PC-9 (cell line): ENCODE results near the gene KRTAP10-11. TPM values are rescaled to one million over a fixed set of nuclear protein-coding genes. Genes with fewer than 3 reads are reported as not detected.

Experiments used
- BruUV-seq: library from RNA; stranded (reverse); fragments of 400-500 nt; replicated peaks from 2 replicates; lab custom pipeline; 2021; lab: Mats Ljungman, UMichigan
- CTCF ChIA-PET: fragments of 300-600 bp; sonication (Branson Sonifier 250); formaldehyde crosslinking; loops from one replicate; lab custom pipeline; 2022; ENCODE audit warnings: antibody characterized with exemption; lab: Charles Lee
- POLR2A ChIA-PET: fragments of 300-600 bp; sonication (Branson Sonifier 250); formaldehyde crosslinking; loops from one replicate; lab custom pipeline; 2022; ENCODE audit warnings: antibody characterized with exemption; ENCODE audit not compliant: unreplicated experiment; lab: Charles Lee
- DNase-seq, 2 experiments: peaks; one replicate each; pipeline versions ENCODE4 v3.0.0 to v3.0.0-alpha.2; 2015 to 2022; ENCODE audit warnings: mixed read lengths in 1 of 2
- H2AFZ ChIP-seq: fragments of 200-600 bp; sonication (generic); 2 replicates; pipeline ENCODE4 v1.8.1; 2017; ENCODE audit warnings: antibody characterized with exemption
- H3F3A ChIP-seq: fragments of 200-600 bp; sonication (generic); 2 replicates; pipeline ENCODE4 v1.8.1; 2017; ENCODE audit warnings: antibody characterized with exemption, mild to moderate bottlenecking, low read depth; ENCODE audit not compliant: insufficient read depth
- H3K27ac ChIP-seq: fragments of 200-600 bp; sonication (generic); 2 replicates; pipeline ENCODE4 v1.6.1; 2016; ENCODE audit warnings: mixed run types
- H3K27me3 ChIP-seq: fragments of 200-600 bp; sonication (generic); 2 replicates; pipeline ENCODE4 v1.6.1; 2016; ENCODE audit warnings: low read depth, mixed run types; ENCODE audit not compliant: insufficient read depth
- H3K36me3 ChIP-seq: fragments of 200-600 bp; sonication (generic); 2 replicates; pipeline ENCODE4 v1.6.1; 2016; ENCODE audit warnings: low read depth, mixed run types
- H3K4me1 ChIP-seq: fragments of 200-600 bp; sonication (generic); replicated peaks from 2 replicates; pipeline ENCODE4 v1.6.1; 2016; ENCODE audit warnings: mixed run types; ENCODE audit not compliant: insufficient read depth
- H3K4me2 ChIP-seq: fragments of 200-600 bp; sonication (generic); 2 replicates; pipeline ENCODE4 v1.6.1; 2017; ENCODE audit warnings: mixed run types
- H3K4me3 ChIP-seq: fragments of 200-600 bp; sonication (generic); 2 replicates; pipeline ENCODE4 v1.6.1; 2016; ENCODE audit warnings: mixed run types
- H3K79me2 ChIP-seq: fragments of 200-600 bp; sonication (generic); 2 replicates; pipeline ENCODE4 v1.6.1; 2017; ENCODE audit warnings: low read depth, mixed run types
- H3K9me2 ChIP-seq: fragments of 200-600 bp; sonication (generic); 2 replicates; pipeline ENCODE4 v1.8.1; 2017; ENCODE audit warnings: mild to moderate bottlenecking; ENCODE audit not compliant: insufficient read depth
- H3K9me3 ChIP-seq: fragments of 200-600 bp; sonication (generic); 2 replicates; pipeline ENCODE4 v1.8.1; 2016; ENCODE audit warnings: low read depth; ENCODE audit not compliant: insufficient read depth
- H4K20me1 ChIP-seq: fragments of 200-600 bp; sonication (generic); 2 replicates; pipeline ENCODE4 v1.8.1; 2017; ENCODE audit not compliant: insufficient read depth
- EZH2 ChIP-seq: fragments of 200-600 bp; sonication (generic); IDR thresholded peaks from 2 replicates; pipeline ENCODE4 v1.8.0; 2017; ENCODE audit warnings: antibody characterized with exemption, low read depth
- intact Hi-C: fragments of 100-400 bp; cut with micrococcal nuclease; formaldehyde crosslinking; loops from one replicate; pipeline ENCODE4 v1.10.0; 2022; ENCODE audit not compliant: unreplicated experiment
- total RNA-seq: library from RNA; stranded (reverse); gene quantifications from 2 replicates; pipeline ENCODE4 v1.2.3, GENCODE V29; 2021
- TF ChIP-seq, protein P1 (sequence below): fragments of 200-600 bp; sonication (generic); conservative IDR thresholded peaks from 2 replicates; pipeline ENCODE4 v1.6.1; 2017; ENCODE audit warnings: mixed run types, antibody characterized with exemption, mild to moderate bottlenecking, moderate library complexity

The KRTAP10-11 gene
- total RNA-seq, 1 experiment from 2014 or later = not detected

DNA sequence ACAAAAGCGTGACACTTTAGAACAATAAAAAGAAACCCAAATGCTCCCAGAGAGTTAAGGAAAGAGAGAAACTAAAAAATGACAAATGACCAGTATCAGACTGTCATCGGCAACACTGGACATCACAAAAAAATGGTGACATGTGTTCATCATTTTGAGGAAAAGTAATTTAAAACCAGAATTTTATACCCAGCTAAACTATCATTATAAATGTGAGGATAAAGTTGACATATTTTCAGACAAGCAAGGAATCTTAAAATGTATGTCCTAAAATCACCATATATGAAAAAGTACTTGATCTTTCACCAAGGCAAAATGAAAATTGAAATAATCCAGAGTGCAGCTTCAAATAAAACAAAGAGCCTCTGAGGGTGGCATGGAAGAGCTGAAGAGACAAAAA, 1.3 kb upstream of the KRTAP10-11 start:
- no peaks in the 10 kb centered on the region for H3K4me1 ChIP-seq
- H3F3A ChIP-seq = no peaks in the 10 kb centered on the region
- no peaks in the 10 kb centered on the region for H3K79me2 ChIP-seq
- CTCF ChIA-PET = no interaction called here
- H3K4me3 ChIP-seq = no peak overlapping the region
- DNase-seq = no peak
- no peak overlapping the region for H2AFZ ChIP-seq
- H3K27ac ChIP-seq = no peak overlapping the region
- TF ChIP-seq, protein P1, sequence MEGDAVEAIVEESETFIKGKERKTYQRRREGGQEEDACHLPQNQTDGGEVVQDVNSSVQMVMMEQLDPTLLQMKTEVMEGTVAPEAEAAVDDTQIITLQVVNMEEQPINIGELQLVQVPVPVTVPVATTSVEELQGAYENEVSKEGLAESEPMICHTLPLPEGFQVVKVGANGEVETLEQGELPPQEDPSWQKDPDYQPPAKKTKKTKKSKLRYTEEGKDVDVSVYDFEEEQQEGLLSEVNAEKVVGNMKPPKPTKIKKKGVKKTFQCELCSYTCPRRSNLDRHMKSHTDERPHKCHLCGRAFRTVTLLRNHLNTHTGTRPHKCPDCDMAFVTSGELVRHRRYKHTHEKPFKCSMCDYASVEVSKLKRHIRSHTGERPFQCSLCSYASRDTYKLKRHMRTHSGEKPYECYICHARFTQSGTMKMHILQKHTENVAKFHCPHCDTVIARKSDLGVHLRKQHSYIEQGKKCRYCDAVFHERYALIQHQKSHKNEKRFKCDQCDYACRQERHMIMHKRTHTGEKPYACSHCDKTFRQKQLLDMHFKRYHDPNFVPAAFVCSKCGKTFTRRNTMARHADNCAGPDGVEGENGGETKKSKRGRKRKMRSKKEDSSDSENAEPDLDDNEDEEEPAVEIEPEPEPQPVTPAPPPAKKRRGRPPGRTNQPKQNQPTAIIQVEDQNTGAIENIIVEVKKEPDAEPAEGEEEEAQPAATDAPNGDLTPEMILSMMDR = no peak
- TF ChIP-seq EZH2 = no peak
- no peak overlapping the region for H3K4me2 ChIP-seq
- H4K20me1 ChIP-seq = no peaks in the 10 kb centered on the region
- no peaks in the 10 kb centered on the region for H3K9me3 ChIP-seq
- no peaks in the 10 kb centered on the region for H3K9me2 ChIP-seq
- POLR2A ChIA-PET = no interaction called here
- intact Hi-C loops = no loop called here
- peaks cover 51% of the 10 kb centered on the region for H3K27me3 ChIP-seq
- no peaks in the 10 kb centered on the region for H3K36me3 ChIP-seq
- no TSS peak for BruUV-seq

DNA sequence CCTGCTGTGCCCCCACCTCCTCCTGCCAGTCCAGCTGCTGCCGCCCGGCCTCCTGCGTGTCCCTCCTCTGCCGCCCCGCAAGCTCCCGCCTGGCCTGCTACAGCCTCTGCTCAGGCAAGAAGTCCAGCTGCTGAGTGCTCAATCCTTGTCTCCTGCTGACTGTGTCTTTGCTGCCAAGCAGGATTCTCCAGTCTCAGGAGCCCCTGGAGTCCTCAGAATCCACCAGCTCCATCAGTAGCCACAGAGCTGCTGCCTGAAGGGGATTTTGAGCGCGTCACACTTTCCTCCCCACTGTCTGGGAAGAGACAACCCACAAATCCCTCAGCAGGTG, 973 bp downstream of the KRTAP10-11 start:
- no peaks in the 10 kb centered on the region for H3K36me3 ChIP-seq
- CTCF ChIA-PET = interaction anchor here (0.6 kb wide), 1 partner anchor 477 kb away, joined by 4 read pairs; no protein-coding TSS in a partner anchor
- H3K9me2 ChIP-seq = no peaks in the 10 kb centered on the region
- intact Hi-C loops = no loop called here
- POLR2A ChIA-PET = no interaction called here
- no peak overlapping the region for H3K4me3 ChIP-seq
- no peak overlapping the region for H3K27ac ChIP-seq
- H3F3A ChIP-seq = no peaks in the 10 kb centered on the region
- peaks cover 52% of the 10 kb centered on the region for H3K27me3 ChIP-seq
- TF ChIP-seq EZH2 = no peak
- TF ChIP-seq, protein P1 = no peak
- H3K79me2 ChIP-seq = no peaks in the 10 kb centered on the region
- no TSS peak for BruUV-seq
- no peaks in the 10 kb centered on the region for H3K4me1 ChIP-seq
- H4K20me1 ChIP-seq = no peaks in the 10 kb centered on the region
- no peak for DNase-seq
- H3K4me2 ChIP-seq = no peak overlapping the region
- H3K9me3 ChIP-seq = no peaks in the 10 kb centered on the region
- no peak overlapping the region for H2AFZ ChIP-seq

DNA sequence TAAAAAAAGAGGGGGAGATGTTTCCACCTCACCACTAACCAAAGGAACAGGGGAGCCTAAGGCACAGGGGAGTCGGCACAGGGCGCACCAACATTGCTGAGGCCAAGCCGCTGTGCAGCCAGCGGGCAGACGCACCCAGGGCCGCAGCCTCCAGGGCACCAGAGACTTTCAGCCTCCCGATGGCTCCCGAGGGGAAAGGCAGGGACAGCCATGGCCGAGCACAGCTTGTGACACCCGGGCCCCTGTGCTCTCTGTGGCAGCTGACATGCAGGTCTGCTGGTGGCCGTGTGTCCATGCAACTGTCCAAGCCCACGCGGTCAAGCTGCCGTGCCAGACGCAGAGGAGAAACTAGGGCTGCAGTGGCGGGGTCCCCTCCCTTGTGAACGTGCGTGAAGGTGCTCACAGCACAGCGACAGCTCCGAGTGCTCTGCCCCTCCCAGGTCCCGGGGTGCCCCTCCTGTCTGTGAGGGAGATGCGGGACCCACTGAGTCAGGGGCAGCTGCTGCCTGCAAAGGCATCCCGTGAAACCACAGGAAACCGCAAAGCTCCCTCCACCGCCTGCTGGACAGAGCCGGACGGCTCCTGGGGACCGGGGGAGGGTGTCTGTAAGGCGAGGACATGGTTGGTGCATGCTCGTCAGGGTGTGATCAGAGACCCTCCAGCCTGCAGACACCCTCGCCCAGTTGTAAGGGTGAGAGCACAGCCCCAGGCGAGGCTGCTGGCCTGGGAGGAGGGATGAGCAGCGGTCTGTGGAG, 2.5 kb downstream of the KRTAP10-11 start:
- Histone ChIP-seq H3K79me2 (no peaks in the 10 kb centered on the region), H4K20me1 (no peaks in the 10 kb centered on the region), H3K27ac (no peak overlapping the region), H3K9me2 (no peaks in the 10 kb centered on the region), H3K27me3 (peaks cover 65% of the 10 kb centered on the region), H2AFZ (no peak overlapping the region), H3K4me3 (no peak overlapping the region), H3K4me1 (no peaks in the 10 kb centered on the region), H3K36me3 (no peaks in the 10 kb centered on the region), H3F3A (no peaks in the 10 kb centered on the region), H3K9me3 (no peaks in the 10 kb centered on the region), H3K4me2 (no peak overlapping the region)
- POLR2A ChIA-PET = no interaction called here
- no TSS peak for BruUV-seq
- intact Hi-C loops = no loop called here
- CTCF ChIA-PET = no interaction called here
- TF ChIP-seq, protein P1 = no peak
- TF ChIP-seq EZH2 = no peak
- no peak for DNase-seq
